Transverse colon (tissue), 4 donors: ENCODE measurements around the gene BICDL1. TPM values are rescaled to one million over a fixed set of nuclear protein-coding genes. Genes with fewer than 3 reads are reported as not detected.

Source experiments
- DNase-seq: peaks from one replicate; pipeline ENCODE4 v3.0.0-alpha.2; 2019
- H3K27ac ChIP-seq, 4 donors: fragments of 200-600 bp; sonication (generic); 2 replicates each; pipeline ENCODE4 v1.5.1; 2016 to 2018; ENCODE audit warnings: inconsistent platforms in 4 of 4
- H3K27me3 ChIP-seq: fragments of 200-600 bp; sonication (generic); 2 replicates; pipeline ENCODE4 v1.5.1; 2017; ENCODE audit warnings: inconsistent platforms
- H3K36me3 ChIP-seq, 4 donors: fragments of 200-600 bp; sonication (generic); 2 replicates each; pipeline ENCODE4 v1.5.1; 2017 to 2019; ENCODE audit warnings: inconsistent platforms in 4 of 4
- H3K4me1 ChIP-seq, 4 donors: fragments of 200-600 bp; sonication (generic); 2 replicates each; pipeline ENCODE4 v1.5.1; 2017 to 2020; ENCODE audit warnings: inconsistent platforms in 4 of 4
- H3K4me3 ChIP-seq, 4 donors: fragments of 200-600 bp; sonication (generic); 1 replicate in 1 of 4; 2 replicates in 3 of 4; pipeline versions ENCODE4 v1.5.1 to v1.6.1; 2017 to 2019; ENCODE audit warnings: inconsistent platforms in 4 of 4
- H3K9me3 ChIP-seq, 2 donors: fragments of 200-600 bp; sonication (generic); 2 replicates each; pipeline ENCODE4 v1.5.1; 2017 to 2019; ENCODE audit warnings: inconsistent platforms in 2 of 2
- CTCF ChIP-seq, 5 experiments: fragments of 200-600 bp in 3 of 5; fragments of 450-650 bp in 2 of 5; sonication (generic) in 3 of 5; IDR thresholded peaks; 1 replicate in 2 of 5; 2 replicates in 3 of 5; pipeline ENCODE4 v1.5.1; 2016 to 2017; ENCODE audit warnings: antibody characterized with exemption in 5 of 5, inconsistent platforms in 3 of 5, mild to moderate bottlenecking in 2 of 5, moderate library complexity in 1 of 5
- EP300 ChIP-seq: sonication (generic); formaldehyde crosslinking; IDR thresholded peaks from one replicate; pipeline ENCODE4 v1.6.1; 2017; ENCODE audit warnings: antibody characterized with exemption, low read depth
- POLR2A ChIP-seq: fragments of 450-650 bp; IDR thresholded peaks from one replicate; pipeline ENCODE4 v1.6.1; 2016; ENCODE audit warnings: antibody characterized with exemption, mild to moderate bottlenecking, moderate library complexity
- POLR2AphosphoS5 ChIP-seq, 3 donors: sonication (generic); formaldehyde crosslinking; IDR thresholded peaks; one replicate each; pipeline ENCODE4 v1.6.1; 2016; ENCODE audit warnings: antibody characterized with exemption in 3 of 3
- WGBS, 2 donors: methylation state at CpG; one replicate each; pipeline ENCODE4 v1.1.5; 2018; ENCODE audit warnings: low coverage in 1 of 2; 5-methylcytosine and 5-hydroxymethylcytosine counted together
- in situ Hi-C, 4 donors: fragments of 200-750 bp; cut with MboI; loops; one replicate each; pipeline versions ENCODE4 v1.15.0 to v1.15.1; 2017; ENCODE audit warnings: low sequenced_read_pairs in 3 of 4, low pct_ligation_motif_present in 1 of 4, low pct_unique_long_range_greater_than_20kb in 1 of 4
- intact Hi-C: fragments of 100-400 bp; cut with DNase I; formaldehyde crosslinking; loops from one replicate; pipeline ENCODE4 v1.15.1; 2023; ENCODE audit warnings: low total_unique reads
- total RNA-seq, 4 donors: library from RNA; depleted of rRNA; stranded (reverse); fragments of >200 nt; gene quantifications; one replicate each; pipeline ENCODE4 v1.1.0, GENCODE V29; 2016

The BICDL1 gene
- total RNA-seq, 4 donors from 2014 or later: 3.2 to 19.5 (median 6.9) TPM

- Histone ChIP-seq H3K36me3 (no peaks in the 10 kb centered on the region), H3K27me3 (no peaks in the 10 kb centered on the region), H3K4me3 (no peak overlapping the region), H3K4me1 (peaks cover 0 to 4% (median 0%) of the 10 kb centered on the region in 4 donors), H3K9me3 (no peaks in the 10 kb centered on the region), H3K27ac (no peak overlapping the region)
- TF ChIP-seq POLR2AphosphoS5 (IDR thresholded peaks at IDR 0.05) (no peak), CTCF (IDR thresholded peaks at IDR 0.05) (no peak), POLR2A (no peak), EP300 (no peak)
- in situ Hi-C loops: no loop called here
- intact Hi-C loops: no loop called here
- peak; percentile 10 for DNase-seq
- WGBS, 2 donors: 50 to 68% methylated on average over 1 of the region's 1 CpG
Measured at GRCh38 chr12:120060196-120060595, 71.2 kb downstream of the BICDL1 start.

GRCh38 chr12:120060717-120061116 is 71.7 kb downstream of the BICDL1 start:
- in situ Hi-C loops (no loop called here), intact Hi-C loops (no loop called here)
- TF ChIP-seq CTCF (IDR thresholded peaks at IDR 0.05): no peak
- Histone ChIP-seq H3K27me3 (no peaks in the 10 kb centered on the region), H3K36me3 (no peaks in the 10 kb centered on the region), H3K27ac (no peak overlapping the region), H3K9me3 (no peaks in the 10 kb centered on the region), H3K4me3 (no peak overlapping the region), H3K4me1 (peaks cover 0 to 4% (median 0%) of the 10 kb centered on the region in 4 donors)
- 72 to 73% methylated on average over 5 of the region's 5 CpGs for WGBS, 2 donors
- DNase-seq: no peak

DNA sequence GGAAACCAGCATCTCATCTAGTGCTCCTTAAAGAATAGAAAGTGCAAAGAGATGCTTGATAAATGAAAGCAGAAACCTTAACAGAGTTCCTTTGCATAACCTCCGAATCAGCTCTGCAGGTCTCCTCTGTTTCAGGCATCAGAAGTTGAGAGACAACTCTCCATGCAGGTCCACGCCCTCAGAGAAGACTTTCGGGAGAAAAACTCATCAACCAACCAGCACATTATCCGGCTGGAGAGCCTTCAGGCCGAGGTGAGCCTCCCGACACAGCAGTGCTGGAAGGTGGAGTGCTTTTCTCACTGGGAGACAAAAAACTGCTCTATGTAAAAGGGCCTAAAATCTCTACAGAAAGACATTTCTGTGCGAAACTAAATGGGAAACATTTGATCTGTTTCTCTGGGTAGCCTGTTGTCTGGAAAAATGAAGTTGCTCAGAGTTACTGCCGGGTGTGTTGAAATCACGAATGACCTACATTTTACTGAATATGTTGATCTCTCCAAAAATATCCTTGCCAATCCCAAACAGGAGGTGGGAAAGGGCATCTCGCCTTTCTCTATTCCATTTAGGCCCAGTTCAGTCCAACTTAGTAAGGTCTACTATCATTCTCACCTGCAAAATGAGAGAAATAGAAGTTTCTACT is 72.7 kb downstream of the BICDL1 start:
- TF ChIP-seq POLR2AphosphoS5 (IDR thresholded peaks at IDR 0.05) (no peak), POLR2A (no peak), CTCF (IDR thresholded peaks at IDR 0.05) (no peak), EP300 (no peak)
- H3K4me1 ChIP-seq: peaks cover 0 to 4% (median 0%) of the 10 kb centered on the region in 4 donors
- H3K36me3 ChIP-seq: no peaks in the 10 kb centered on the region
- intact Hi-C loops (no loop called here), in situ Hi-C loops (no loop called here)
- no peaks in the 10 kb centered on the region for H3K27me3 ChIP-seq
- 85 to 89% methylated on average over 3 to 10 of the region's 10 CpGs for WGBS, 2 donors
- no peak overlapping the region for H3K4me3 ChIP-seq
- no peak for DNase-seq
- no peak overlapping the region for H3K27ac ChIP-seq
- H3K9me3 ChIP-seq: no peaks in the 10 kb centered on the region

DNA sequence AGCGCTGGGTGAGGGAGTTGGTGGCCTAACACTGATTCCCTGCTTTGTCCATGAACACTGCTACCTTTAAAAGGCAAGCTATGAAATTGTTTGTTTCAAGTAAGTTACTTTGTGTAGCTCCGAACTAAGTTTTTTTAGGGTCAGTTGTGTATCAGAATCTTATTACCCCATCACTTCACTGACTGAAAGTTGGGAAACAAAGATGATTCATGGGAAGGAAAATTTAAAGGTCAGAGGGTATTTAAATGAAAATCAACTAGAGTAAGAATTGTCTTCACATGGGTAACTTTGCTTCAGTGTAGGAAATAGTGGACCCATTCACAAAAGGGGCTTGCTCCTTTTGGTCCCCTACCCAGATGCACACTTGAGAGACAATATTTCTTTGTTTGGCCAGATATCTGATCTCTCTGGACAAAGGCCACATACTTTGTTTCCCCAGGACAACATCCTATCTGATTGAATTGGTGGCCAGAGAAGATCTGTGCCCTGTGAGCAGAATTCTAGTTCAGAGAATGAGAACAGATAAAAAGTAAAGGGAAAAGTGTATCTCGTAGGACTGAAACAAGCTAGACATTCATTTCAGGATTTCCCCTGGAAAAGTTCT is 74.0 kb downstream of the BICDL1 start:
- no peaks in the 10 kb centered on the region for H3K9me3 ChIP-seq
- intact Hi-C loops: no loop called here
- TF ChIP-seq POLR2AphosphoS5 (IDR thresholded peaks at IDR 0.05) (no peak), POLR2A (no peak), EP300 (no peak), CTCF (IDR thresholded peaks at IDR 0.05) (no peak)
- no peaks in the 10 kb centered on the region for H3K36me3 ChIP-seq
- H3K4me1 ChIP-seq: peaks cover 0 to 4% (median 0%) of the 10 kb centered on the region in 4 donors
- H3K27ac ChIP-seq: no peak overlapping the region
- H3K4me3 ChIP-seq: no peak overlapping the region
- in situ Hi-C loops: no loop called here
- DNase-seq: no peak
- H3K27me3 ChIP-seq: no peaks in the 10 kb centered on the region
- 86 to 89% methylated on average over 3 of the region's 3 CpGs for WGBS, 2 donors
